SJSA1 (cell line): ENCODE data around the gene IRF9. TPM values are rescaled to one million over a fixed set of nuclear protein-coding genes. Genes with fewer than 3 reads are reported as not detected.
A peak's percentile ranks its signal among the peaks of the same experiment; 100 is the strongest.
"Not testable (repeated sequence)": the region's sequence is repeated elsewhere in the genome, so short reads cannot be mapped to it uniquely, and the experiment has no call there.

Experiments
- DNase-seq, 2 experiments: peaks; one replicate each; pipeline ENCODE4 v3.0.0-alpha.2; 2015 to 2020; ENCODE audit warnings: low spot score in 2 of 2, low read depth in 1 of 2
- H3K27ac ChIP-seq: fragments of 250-450 bp; sonication (Bioruptor Pico); 2 replicates; pipeline ENCODE4 v1.5.1; 2020; ENCODE audit warnings: mild to moderate bottlenecking, moderate library complexity
- H3K27me3 ChIP-seq: fragments of 250-450 bp; sonication (Bioruptor Pico); replicated peaks from 2 replicates; pipeline ENCODE4 v1.5.1; 2020; ENCODE audit warnings: mild to moderate bottlenecking, moderate library complexity
- H3K36me3 ChIP-seq: fragments of 250-450 bp; sonication (Bioruptor Pico); 2 replicates; pipeline ENCODE4 v1.5.1; 2020; ENCODE audit warnings: mild to moderate bottlenecking
- H3K4me1 ChIP-seq: fragments of 250-450 bp; sonication (Bioruptor Pico); replicated peaks from 2 replicates; pipeline ENCODE4 v1.6.1; 2021; ENCODE audit warnings: mild to moderate bottlenecking
- H3K4me3 ChIP-seq: fragments of 250-450 bp; sonication (Bioruptor Pico); 2 replicates; pipeline ENCODE4 v1.5.1; 2020; ENCODE audit warnings: mild to moderate bottlenecking
- H3K9me3 ChIP-seq: fragments of 250-450 bp; sonication (Bioruptor Pico); replicated peaks from 2 replicates; pipeline ENCODE4 v1.5.1; 2020; ENCODE audit warnings: mild to moderate bottlenecking
- total RNA-seq: library from RNA; depleted of rRNA; stranded (reverse); fragments of >200 nt; shearing (Covaris generic); gene quantifications from 2 replicates; pipeline ENCODE4 v1.2.3, GENCODE V29; 2014

IRF9 gene
- total RNA-seq, 1 experiment from 2014 or later = 24.3 TPM

- no peak for DNase-seq
- H3K27ac ChIP-seq = peak overlapping the region; percentile 97; the same call in 1 of the 2 replicates
These were observed 33.3 kb downstream of the IRF9 start for GRCh38 chr14:24194186-24194872.

GRCh38 chr14:24194873-24195185, 33.8 kb downstream of the IRF9 start:
- H3K27me3 ChIP-seq = no peaks in the 10 kb centered on the region
- peaks cover 34% of the 10 kb centered on the region for H3K36me3 ChIP-seq
- H3K4me3 ChIP-seq = peak overlapping the region; percentile 69
- DNase-seq = no peak
- peaks cover 20% of the 10 kb centered on the region for H3K4me1 ChIP-seq
- H3K27ac ChIP-seq = peak overlapping the region; percentile 97
- no peaks in the 10 kb centered on the region; the same call in 1 of the 2 replicates for H3K9me3 ChIP-seq

More at GRCh38 chr14:24194186-24194872, 33.3 kb downstream of the IRF9 start:
- Histone ChIP-seq H3K9me3 (no peaks in the 10 kb centered on the region; the same call in 1 of the 2 replicates), H3K27me3 (no peaks in the 10 kb centered on the region), H3K4me1 (peaks cover 20% of the 10 kb centered on the region), H3K36me3 (peaks cover 34% of the 10 kb centered on the region), H3K4me3 (peak overlapping the region; percentile 69)

- peaks cover 34% of the 10 kb centered on the region for H3K36me3 ChIP-seq
- H3K27ac ChIP-seq = peak within 1 kb of the TSS; percentile 97
- H3K27me3 ChIP-seq = no peaks in the 10 kb centered on the region
- peaks cover 20% of the 10 kb centered on the region for H3K4me1 ChIP-seq
- H3K9me3 ChIP-seq = no peaks in the 10 kb centered on the region; the same call in 1 of the 2 replicates
- DNase-seq = peak; percentile 84 to 93
- H3K4me3 ChIP-seq = peak within 1 kb of the TSS; percentile 69
These were observed 34.4 kb downstream of the IRF9 start, which contains the start of gene TM9SF1 for GRCh38 chr14:24195186-24196070. Gene TM9SF1 (minus strand): TSS chr14:24195441. CDS start chr14:24195019, 422 bp downstream.

GRCh38 chr14:24196071-24197055, 35.3 kb downstream of the IRF9 start:
- Histone ChIP-seq H3K27ac (peak overlapping the region; percentile 97), H3K36me3 (peaks cover 34% of the 10 kb centered on the region), H3K4me3 (peak overlapping the region; percentile 69), H3K4me1 (peaks cover 20% of the 10 kb centered on the region), H3K27me3 (no peaks in the 10 kb centered on the region), H3K9me3 (no peaks in the 10 kb centered on the region; the same call in 1 of the 2 replicates)
- peak in 1 of 2 experiments; percentile 34 for DNase-seq

- H3K4me1 ChIP-seq = peaks cover 20% of the 10 kb centered on the region
- H3K4me3 ChIP-seq = no peak overlapping the region
- no peaks in the 10 kb centered on the region; the same call in 1 of the 2 replicates for H3K9me3 ChIP-seq
- no peak overlapping the region for H3K27ac ChIP-seq
- H3K36me3 ChIP-seq = peaks cover 31% of the 10 kb centered on the region
- no peaks in the 10 kb centered on the region for H3K27me3 ChIP-seq
- no peak for DNase-seq
These were observed 36.0 kb downstream of the IRF9 start for GRCh38 chr14:24197056-24197450.

- no peak overlapping the region for H3K27ac ChIP-seq
- no peaks in the 10 kb centered on the region; the same call in 1 of the 2 replicates for H3K9me3 ChIP-seq
- no peak overlapping the region for H3K4me3 ChIP-seq
- peaks cover 20% of the 10 kb centered on the region for H3K4me1 ChIP-seq
- peaks cover 19% of the 10 kb centered on the region for H3K36me3 ChIP-seq
- DNase-seq = no peak
- no peaks in the 10 kb centered on the region for H3K27me3 ChIP-seq
These were observed 37.9 kb downstream of the IRF9 start for GRCh38 chr14:24198814-24199524.

- H3K27me3 ChIP-seq, H3K4me3 ChIP-seq, H3K4me1 ChIP-seq, H3K9me3 ChIP-seq, DNase-seq, H3K27ac ChIP-seq: not testable (repeated sequence)
- H3K36me3 ChIP-seq = peaks cover 18% of the 10 kb centered on the region
These were observed 41.5 kb downstream of the IRF9 start for GRCh38 chr14:24202538-24202937.

- H3K4me1 ChIP-seq, H3K4me3 ChIP-seq, DNase-seq, H3K27ac ChIP-seq, H3K27me3 ChIP-seq, H3K9me3 ChIP-seq: not testable (repeated sequence)
- H3K36me3 ChIP-seq = peaks cover 27% of the 10 kb centered on the region
These were observed 42.3 kb downstream of the IRF9 start for GRCh38 chr14:24203249-24203886.

- Histone ChIP-seq H3K27ac (no peak overlapping the region), H3K27me3 (no peaks in the 10 kb centered on the region), H3K4me3 (no peak overlapping the region), H3K36me3 (peaks cover 30% of the 10 kb centered on the region), H3K9me3 (no peaks in the 10 kb centered on the region), H3K4me1 (no peaks in the 10 kb centered on the region)
- no peak for DNase-seq
These were observed 43.4 kb downstream of the IRF9 start for GRCh38 chr14:24204163-24205146.

- no peaks in the 10 kb centered on the region for H3K9me3 ChIP-seq
- no peak overlapping the region for H3K27ac ChIP-seq
- peaks cover 50% of the 10 kb centered on the region for H3K36me3 ChIP-seq
- H3K27me3 ChIP-seq = no peaks in the 10 kb centered on the region
- H3K4me1 ChIP-seq = no peaks in the 10 kb centered on the region
- DNase-seq = no peak
- no peak overlapping the region for H3K4me3 ChIP-seq
These were observed 45.4 kb downstream of the IRF9 start for GRCh38 chr14:24206260-24207103.

GRCh38 chr14:24207104-24207551, 46.1 kb downstream of the IRF9 start:
- no peak for DNase-seq
- Histone ChIP-seq H3K4me1 (peaks cover under 1% of the 10 kb centered on the region; the same call in 1 of the 2 replicates), H3K4me3 (no peak overlapping the region), H3K36me3 (peaks cover 54% of the 10 kb centered on the region), H3K9me3 (no peaks in the 10 kb centered on the region), H3K27me3 (no peaks in the 10 kb centered on the region), H3K27ac (no peak overlapping the region)
